Omental fat pad (tissue), 4 donors: Measurements from ENCODE around the gene ITPR3. TPM values are rescaled to one million over a fixed set of nuclear protein-coding genes. Genes with fewer than 3 reads are reported as not detected.

Experiments
- ATAC-seq: fragments of 150-250 bp; one replicate; pipeline ENCODE4 v1.9.1; 2016; ENCODE audit warnings: mild to moderate bottlenecking, moderate library complexity; ENCODE audit not compliant: low FRiP score
- DNase-seq: peaks from one replicate; pipeline ENCODE4 v3.0.0-alpha.2; 2019; ENCODE audit warnings: low spot score
- CTCF ChIP-seq, 3 donors: fragments of 450-650 bp; IDR thresholded peaks; one replicate each; pipeline ENCODE4 v1.5.1; 2016 to 2017; ENCODE audit warnings: antibody characterized with exemption in 3 of 3, mild to moderate bottlenecking in 3 of 3, moderate library complexity in 2 of 3
- small RNA-seq: library from RNA; depleted of rRNA; stranded (forward); fragments of <200 nt; gene quantifications from one replicate; pipeline ENCODE3, GENCODE V24; 2016
- total RNA-seq, 4 donors: library from RNA; depleted of rRNA; stranded (reverse); fragments of >200 nt; gene quantifications; one replicate each; pipeline ENCODE4 v1.1.0, GENCODE V29; 2016

The ITPR3 gene
- total RNA-seq, 4 donors from 2014 or later = 25.7 to 62.0 (median 35.9) TPM

GRCh38 chr6:33744001-33744848 lies 123.1 kb downstream of the ITPR3 start:
- ATAC-seq = peak; percentile 72
- peak in 1 of 3 donors; percentile 46 for TF ChIP-seq CTCF (IDR thresholded peaks at IDR 0.05)
- peak; percentile 63 for DNase-seq

- no peak for DNase-seq
- ATAC-seq = no peak
Observed at GRCh38 chr6:33744895-33745546, 123.9 kb downstream of the ITPR3 start.

DNA sequence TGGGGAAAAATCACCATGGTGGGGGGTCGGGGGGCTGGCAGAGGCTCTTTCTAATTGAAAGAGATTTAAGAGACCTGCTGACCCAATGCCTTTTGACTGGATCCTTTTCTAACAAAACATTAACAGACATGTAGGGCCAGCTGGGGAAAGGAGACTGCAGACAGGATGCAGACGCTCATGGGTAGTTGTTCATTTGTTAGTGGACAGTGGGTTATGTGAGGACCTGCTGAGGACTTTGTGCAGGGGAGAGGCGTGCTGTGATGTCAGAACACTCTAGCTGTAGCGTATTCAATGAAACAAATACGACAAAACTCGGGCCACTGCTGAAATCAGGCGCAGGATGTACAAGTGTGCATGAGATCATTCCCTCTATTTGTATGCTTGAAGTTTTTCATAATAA lies 124.4 kb downstream of the ITPR3 start:
- DNase-seq (no peak), ATAC-seq (no peak)
- no peak for TF ChIP-seq CTCF (IDR thresholded peaks at IDR 0.05)

More at GRCh38 chr6:33744895-33745546, 123.9 kb downstream of the ITPR3 start:
- no peak for TF ChIP-seq CTCF (IDR thresholded peaks at IDR 0.05)

Small RNA genes lying within 50 kb of the gene (small RNA-seq; reads per million reads assigned to genes)
- gene MIR3934 = not detected

Other genes with a start within 250 kb of the ITPR3 start
- 10 to 100 TPM in 1 of 4 donors, 1 to 10 TPM in 1, under 1 TPM in 2; 0.25 to 10.8 (median 3.1) TPM for gene KIFC1, start 229.5 kb upstream of the ITPR3 start, total RNA-seq
- gene PHF1, start 210.3 kb upstream of the ITPR3 start, total RNA-seq = 10 to 100 TPM; 40.8 to 56.5 (median 48.9) TPM
- gene CUTA, start 203.2 kb upstream of the ITPR3 start, total RNA-seq = 100 to 1,000 TPM in 2 of 4 donors, 10 to 100 TPM in 2; 57.1 to 107 (median 98.1) TPM
- gene SYNGAP1, start 201.3 kb upstream of the ITPR3 start, total RNA-seq = 10 to 100 TPM in 3 of 4 donors, 1 to 10 TPM in 1; 8.8 to 12.3 (median 10.3) TPM
- gene ZBTB9, start 166.7 kb upstream of the ITPR3 start, total RNA-seq = 1 to 10 TPM; 1.4 to 8.6 (median 5.7) TPM
- gene BAK1, start 41.0 kb upstream of the ITPR3 start, total RNA-seq = 10 to 100 TPM in 3 of 4 donors, 1 to 10 TPM in 1; 6.9 to 22.7 (median 10.9) TPM
- 10 to 100 TPM; 10.4 to 19.6 (median 15.5) TPM for gene UQCC2, start 90.4 kb downstream of the ITPR3 start, total RNA-seq
- 1 to 10 TPM in 1 of 4 donors, under 1 TPM in 3; 0.19 to 2.2 (median 0.45) TPM for gene IP6K3, start 125.6 kb downstream of the ITPR3 start, total RNA-seq
- gene LEMD2, start 167.8 kb downstream of the ITPR3 start, total RNA-seq = 10 to 100 TPM; 25.8 to 75.0 (median 40.4) TPM
- not detected for gene MLN, start 182.7 kb downstream of the ITPR3 start, total RNA-seq